Body of pancreas (tissue), 4 donors: ENCODE measurements around the gene CDK16.

Experiments used
- POLR2A ChIP-seq, 3 donors: fragments of 450-650 bp; IDR thresholded peaks; one replicate each; pipeline ENCODE4 v1.6.1; 2016; ENCODE audit warnings: antibody characterized with exemption in 3 of 3, mild to moderate bottlenecking in 2 of 3
- TF ChIP-seq, protein P1 (sequence below), 7 experiments: fragments of 450-650 bp in 4 of 7; fragments of 200-600 bp in 3 of 7; sonication (generic) in 3 of 7; IDR thresholded peaks; one replicate each; pipeline ENCODE4 v1.5.1; 2016 to 2019; ENCODE audit warnings: antibody characterized with exemption in 7 of 7

DNA sequence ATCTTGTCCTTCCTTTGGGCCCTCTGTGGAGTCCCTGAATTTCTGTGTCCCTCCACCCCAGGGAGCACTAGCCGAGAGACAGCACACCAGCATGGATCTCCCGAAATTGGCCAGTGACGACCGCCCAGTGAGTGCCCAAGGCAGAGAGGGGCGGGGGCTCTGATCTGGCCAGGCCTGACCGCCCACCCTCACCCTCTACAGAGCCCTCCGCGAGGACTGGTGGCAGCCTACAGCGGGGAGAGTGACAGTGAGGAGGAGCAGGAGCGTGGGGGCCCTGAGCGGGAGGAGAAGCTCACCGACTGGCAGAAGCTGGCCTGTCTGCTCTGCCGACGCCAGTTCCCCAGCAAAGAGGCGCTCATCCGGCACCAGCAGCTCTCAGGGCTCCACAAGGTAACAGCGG, 33.2 kb upstream of the CDK16 start:
- TF ChIP-seq, protein P1, sequence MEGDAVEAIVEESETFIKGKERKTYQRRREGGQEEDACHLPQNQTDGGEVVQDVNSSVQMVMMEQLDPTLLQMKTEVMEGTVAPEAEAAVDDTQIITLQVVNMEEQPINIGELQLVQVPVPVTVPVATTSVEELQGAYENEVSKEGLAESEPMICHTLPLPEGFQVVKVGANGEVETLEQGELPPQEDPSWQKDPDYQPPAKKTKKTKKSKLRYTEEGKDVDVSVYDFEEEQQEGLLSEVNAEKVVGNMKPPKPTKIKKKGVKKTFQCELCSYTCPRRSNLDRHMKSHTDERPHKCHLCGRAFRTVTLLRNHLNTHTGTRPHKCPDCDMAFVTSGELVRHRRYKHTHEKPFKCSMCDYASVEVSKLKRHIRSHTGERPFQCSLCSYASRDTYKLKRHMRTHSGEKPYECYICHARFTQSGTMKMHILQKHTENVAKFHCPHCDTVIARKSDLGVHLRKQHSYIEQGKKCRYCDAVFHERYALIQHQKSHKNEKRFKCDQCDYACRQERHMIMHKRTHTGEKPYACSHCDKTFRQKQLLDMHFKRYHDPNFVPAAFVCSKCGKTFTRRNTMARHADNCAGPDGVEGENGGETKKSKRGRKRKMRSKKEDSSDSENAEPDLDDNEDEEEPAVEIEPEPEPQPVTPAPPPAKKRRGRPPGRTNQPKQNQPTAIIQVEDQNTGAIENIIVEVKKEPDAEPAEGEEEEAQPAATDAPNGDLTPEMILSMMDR (IDR thresholded peaks at IDR 0.05) = no peak
- no peak for TF ChIP-seq POLR2A (IDR thresholded peaks at IDR 0.05)
